Loucy (cell line): ENCODE measurements around the gene TTLL5.

Source experiments
- H2AFZ ChIP-seq: fragments of 200-600 bp; sonication (generic); 2 replicates; pipeline ENCODE4 v1.6.0; 2016; ENCODE audit warnings: antibody characterized with exemption, mild to moderate bottlenecking, low read length, moderate library complexity
- H3F3A ChIP-seq: fragments of 200-600 bp; 2 replicates; pipeline ENCODE4 v1.6.0; 2016; ENCODE audit warnings: antibody characterized with exemption, low read depth, mild to moderate bottlenecking
- H3K27me3 ChIP-seq: fragments of 200-600 bp; sonication (generic); 2 replicates; pipeline ENCODE4 v1.6.1; 2014; ENCODE audit warnings: low read length, mild to moderate bottlenecking; ENCODE audit not compliant: insufficient read depth, poor library complexity, severe bottlenecking
- H3K36me3 ChIP-seq: fragments of 200-600 bp; sonication (generic); 2 replicates; pipeline ENCODE4 v1.6.1; 2016; ENCODE audit warnings: low read length; ENCODE audit not compliant: insufficient read depth
- H3K4me1 ChIP-seq: fragments of 200-600 bp; sonication (generic); 2 replicates; pipeline ENCODE4 v1.5.1; 2014; ENCODE audit warnings: low read length, mild to moderate bottlenecking; ENCODE audit not compliant: insufficient read depth, poor library complexity, severe bottlenecking
- H3K4me2 ChIP-seq: fragments of 200-600 bp; sonication (generic); 2 replicates; pipeline ENCODE4 v1.6.0; 2014; ENCODE audit warnings: antibody characterized with exemption, low read length, low read depth, mild to moderate bottlenecking; ENCODE audit not compliant: poor library complexity, severe bottlenecking
- H3K4me3 ChIP-seq: fragments of 200-600 bp; sonication (generic); 2 replicates; pipeline ENCODE4 v1.5.1; 2014; ENCODE audit warnings: low read length, mild to moderate bottlenecking, mixed read lengths; ENCODE audit not compliant: poor library complexity, severe bottlenecking
- H3K79me2 ChIP-seq: fragments of 200-600 bp; sonication (generic); 2 replicates; pipeline ENCODE4 v1.6.1; 2014; ENCODE audit warnings: low read length; ENCODE audit not compliant: insufficient read depth
- H3K9ac ChIP-seq: fragments of 200-600 bp; sonication (generic); 2 replicates; pipeline ENCODE4 v1.6.0; 2014; ENCODE audit warnings: mild to moderate bottlenecking, low read depth, low read length, moderate library complexity; ENCODE audit not compliant: poor library complexity, severe bottlenecking
- H3K9me2 ChIP-seq: fragments of 200-600 bp; sonication (generic); replicated peaks from 2 replicates; pipeline ENCODE4 v1.6.1; 2016; ENCODE audit warnings: low read depth, low read length, mixed read lengths
- H3K9me3 ChIP-seq: fragments of 200-600 bp; sonication (generic); 2 replicates; pipeline ENCODE4 v1.6.1; 2014; ENCODE audit warnings: mild to moderate bottlenecking, antibody characterized with exemption, low read length, low read depth; ENCODE audit not compliant: insufficient read depth
- H4K20me1 ChIP-seq: fragments of 200-600 bp; sonication (generic); 2 replicates; pipeline ENCODE4 v1.6.0; 2014; ENCODE audit warnings: antibody characterized with exemption, low read length, mild to moderate bottlenecking; ENCODE audit not compliant: insufficient read depth, poor library complexity, severe bottlenecking
- EZH2phosphoT487 ChIP-seq: fragments of 200-600 bp; IDR thresholded peaks from 2 replicates; pipeline ENCODE4 v1.6.1; 2018; ENCODE audit warnings: antibody characterized with exemption, mild to moderate bottlenecking, moderate library complexity, borderline replicate concordance
- TF ChIP-seq, protein P1 (sequence below): fragments of 200-600 bp; sonication (generic); conservative IDR thresholded peaks from 2 replicates; pipeline ENCODE4 v1.5.1; 2014; ENCODE audit warnings: mild to moderate bottlenecking, antibody characterized with exemption, low read length

Gene TTLL5

GRCh38 chr14:75991753-75992152 lies 330.7 kb downstream of the TTLL5 start:
- Histone ChIP-seq H3K4me2 (no peak overlapping the region), H3K79me2 (no peaks in the 10 kb centered on the region), H3K9ac (no peak overlapping the region), H3K27me3 (no peaks in the 10 kb centered on the region), H3K4me1 (peaks cover 8% of the 10 kb centered on the region), H3K36me3 (no peaks in the 10 kb centered on the region), H3K9me2 (no peaks in the 10 kb centered on the region), H2AFZ (no peak overlapping the region), H4K20me1 (no peaks in the 10 kb centered on the region), H3K4me3 (no peak overlapping the region), H3K9me3 (no peaks in the 10 kb centered on the region), H3F3A (no peaks in the 10 kb centered on the region)
- TF ChIP-seq, protein P1, sequence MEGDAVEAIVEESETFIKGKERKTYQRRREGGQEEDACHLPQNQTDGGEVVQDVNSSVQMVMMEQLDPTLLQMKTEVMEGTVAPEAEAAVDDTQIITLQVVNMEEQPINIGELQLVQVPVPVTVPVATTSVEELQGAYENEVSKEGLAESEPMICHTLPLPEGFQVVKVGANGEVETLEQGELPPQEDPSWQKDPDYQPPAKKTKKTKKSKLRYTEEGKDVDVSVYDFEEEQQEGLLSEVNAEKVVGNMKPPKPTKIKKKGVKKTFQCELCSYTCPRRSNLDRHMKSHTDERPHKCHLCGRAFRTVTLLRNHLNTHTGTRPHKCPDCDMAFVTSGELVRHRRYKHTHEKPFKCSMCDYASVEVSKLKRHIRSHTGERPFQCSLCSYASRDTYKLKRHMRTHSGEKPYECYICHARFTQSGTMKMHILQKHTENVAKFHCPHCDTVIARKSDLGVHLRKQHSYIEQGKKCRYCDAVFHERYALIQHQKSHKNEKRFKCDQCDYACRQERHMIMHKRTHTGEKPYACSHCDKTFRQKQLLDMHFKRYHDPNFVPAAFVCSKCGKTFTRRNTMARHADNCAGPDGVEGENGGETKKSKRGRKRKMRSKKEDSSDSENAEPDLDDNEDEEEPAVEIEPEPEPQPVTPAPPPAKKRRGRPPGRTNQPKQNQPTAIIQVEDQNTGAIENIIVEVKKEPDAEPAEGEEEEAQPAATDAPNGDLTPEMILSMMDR: no peak

DNA sequence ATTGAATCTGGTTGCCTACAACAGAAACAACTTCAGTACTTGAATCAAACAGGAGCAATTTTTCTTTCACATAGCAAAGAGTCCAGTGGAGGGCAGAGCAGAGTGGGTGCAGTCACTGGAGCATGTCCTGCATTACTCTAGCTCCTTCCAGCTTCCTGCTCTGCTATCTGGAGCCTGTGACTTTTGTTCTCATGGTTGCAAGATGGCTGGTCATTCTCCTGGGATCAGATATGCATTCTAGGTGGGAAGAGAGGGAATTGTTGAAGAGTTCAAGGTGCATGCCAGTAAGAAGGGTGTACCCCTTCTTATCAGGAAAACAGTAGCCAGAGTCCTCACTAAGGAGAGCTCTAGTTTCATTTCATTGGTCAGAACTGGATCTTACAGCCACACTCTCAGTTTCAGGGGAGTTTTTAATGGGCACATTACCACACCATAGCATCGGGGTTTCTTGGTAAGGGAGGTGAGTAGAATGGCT lies 332.6 kb downstream of the TTLL5 start:
- Histone ChIP-seq H3K9me2 (no peaks in the 10 kb centered on the region), H3K9ac (no peak overlapping the region), H3K27me3 (no peaks in the 10 kb centered on the region), H2AFZ (peak overlapping the region; percentile 74), H3K36me3 (no peaks in the 10 kb centered on the region), H3F3A (no peaks in the 10 kb centered on the region), H3K4me1 (peaks cover 8% of the 10 kb centered on the region), H3K4me3 (no peak overlapping the region), H3K4me2 (peak overlapping the region; percentile 44), H3K79me2 (no peaks in the 10 kb centered on the region), H3K9me3 (no peaks in the 10 kb centered on the region), H4K20me1 (no peaks in the 10 kb centered on the region)
- TF ChIP-seq, protein P1: peak; percentile 37
- TF ChIP-seq EZH2phosphoT487: no peak

- H3K9me3 ChIP-seq: no peaks in the 10 kb centered on the region
- H3F3A ChIP-seq: no peaks in the 10 kb centered on the region
- H3K4me3 ChIP-seq: no peak overlapping the region
- H4K20me1 ChIP-seq: no peaks in the 10 kb centered on the region
- no peak overlapping the region for H3K9ac ChIP-seq
- H2AFZ ChIP-seq: no peak overlapping the region
- H3K4me1 ChIP-seq: peaks cover 8% of the 10 kb centered on the region
- no peaks in the 10 kb centered on the region for H3K9me2 ChIP-seq
- no peaks in the 10 kb centered on the region for H3K27me3 ChIP-seq
- no peak overlapping the region for H3K4me2 ChIP-seq
- no peaks in the 10 kb centered on the region for H3K79me2 ChIP-seq
- no peaks in the 10 kb centered on the region for H3K36me3 ChIP-seq
- TF ChIP-seq EZH2phosphoT487: no peak
- TF ChIP-seq, protein P1: no peak
These were observed 334.5 kb downstream of the TTLL5 start for GRCh38 chr14:75995372-75996041.
